ENCODE results near the gene NADK2. TPM values are rescaled to one million over a fixed set of nuclear protein-coding genes. Genes with fewer than 3 reads are reported as not detected.
"Not testable (repeated sequence)": the region's sequence is repeated elsewhere in the genome, so short reads cannot be mapped to it uniquely, and the experiment has no call there.

The NADK2 gene
- total RNA-seq, 1 experiment from 2014 or later: 21.2 TPM

DNA sequence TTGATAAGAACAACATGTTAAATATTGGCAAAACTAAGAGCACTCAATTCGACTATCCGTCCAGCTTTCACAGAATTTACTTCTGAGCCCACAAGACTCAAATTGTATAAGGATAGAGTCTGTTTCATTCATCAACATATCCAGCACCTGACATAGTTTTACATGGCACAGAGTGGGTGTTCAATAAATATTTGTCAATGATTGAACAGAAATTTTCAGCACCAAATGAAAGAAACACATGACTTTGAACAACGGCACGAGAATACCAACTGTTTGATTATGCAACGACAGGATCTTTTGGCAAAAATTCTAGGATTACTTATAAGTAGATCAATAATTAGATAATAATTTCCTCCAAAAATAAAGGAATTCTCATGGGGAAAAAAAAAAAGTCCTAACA lies 48.0 kb downstream of the NADK2 start:
- ChIA-PET CTCF (no interaction called here), RAD21 (ENCODE audit: low non-redundant PET in 1 of 2, low total read pairs in 2 of 2, uncharacterized antibody in 2 of 2, unreplicated experiment in 2 of 2) (no interaction called here), POLR2A (no interaction called here)
- ATAC-seq (no peak), DNase-seq (ENCODE audit: low read depth, low spot score) (no peak)
- Histone ChIP-seq H4K20me1 (ENCODE audit: insufficient read depth) (no peaks in the 10 kb centered on the region), H3K9ac (ENCODE audit: low read length) (no peak overlapping the region), H3K27me3 (ENCODE audit: insufficient read depth, low read length) (no peaks in the 10 kb centered on the region), H3K9me2 (ENCODE audit: insufficient read depth) (no peaks in the 10 kb centered on the region), H3K79me2 (ENCODE audit: insufficient read depth, low read length) (no peaks in the 10 kb centered on the region), H3K4me2 (ENCODE audit: low read length) (no peak overlapping the region), H3K27ac (ENCODE audit: low read depth, low read length) (no peak overlapping the region), H3K36me3 (ENCODE audit: control insufficient read depth in 1 of 2, insufficient read depth in 2 of 2, low read length in 2 of 2) (no peaks in the 10 kb centered on the region; a peak in 1 of 4 replicates), H3K4me1 (ENCODE audit: control insufficient read depth in 1 of 2, insufficient read depth in 2 of 2, low read length in 2 of 2) (no peaks in the 10 kb centered on the region), H3K4me3 (replicated peaks in 1 of 2; ENCODE audit: low read depth in 1 of 2, low read length in 2 of 2) (no peak overlapping the region), H2AFZ (ENCODE audit: low read depth, low read length, poor library complexity, severe bottlenecking) (no peak overlapping the region), H3K9me3 (ENCODE audit: control insufficient read depth in 1 of 2, insufficient read depth in 1 of 2, low read depth in 1 of 2, low read length in 2 of 2) (no peaks in the 10 kb centered on the region)
- intact Hi-C loops (cut with micrococcal nuclease): no loop called here
- TF ChIP-seq, protein P1, sequence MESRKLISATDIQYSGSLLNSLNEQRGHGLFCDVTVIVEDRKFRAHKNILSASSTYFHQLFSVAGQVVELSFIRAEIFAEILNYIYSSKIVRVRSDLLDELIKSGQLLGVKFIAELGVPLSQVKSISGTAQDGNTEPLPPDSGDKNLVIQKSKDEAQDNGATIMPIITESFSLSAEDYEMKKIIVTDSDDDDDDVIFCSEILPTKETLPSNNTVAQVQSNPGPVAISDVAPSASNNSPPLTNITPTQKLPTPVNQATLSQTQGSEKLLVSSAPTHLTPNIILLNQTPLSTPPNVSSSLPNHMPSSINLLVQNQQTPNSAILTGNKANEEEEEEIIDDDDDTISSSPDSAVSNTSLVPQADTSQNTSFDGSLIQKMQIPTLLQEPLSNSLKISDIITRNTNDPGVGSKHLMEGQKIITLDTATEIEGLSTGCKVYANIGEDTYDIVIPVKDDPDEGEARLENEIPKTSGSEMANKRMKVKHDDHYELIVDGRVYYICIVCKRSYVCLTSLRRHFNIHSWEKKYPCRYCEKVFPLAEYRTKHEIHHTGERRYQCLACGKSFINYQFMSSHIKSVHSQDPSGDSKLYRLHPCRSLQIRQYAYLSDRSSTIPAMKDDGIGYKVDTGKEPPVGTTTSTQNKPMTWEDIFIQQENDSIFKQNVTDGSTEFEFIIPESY (IDR thresholded peaks at IDR 0.05; ENCODE audit: extremely low read depth, insufficient replicate concordance, low read length): no peak
- TF ChIP-seq FOSL1 (IDR thresholded peaks at IDR 0.05; ENCODE audit: low read depth): no peak
- TSS peak; percentile 40 for BruUV-seq (replicated peaks)

GRCh38 chr5:36184408-36184807 lies 57.3 kb downstream of the NADK2 start:
- intact Hi-C loops (cut with micrococcal nuclease): not testable (repeated sequence)

More at GRCh38 chr5:36184408-36184807, 57.3 kb downstream of the NADK2 start:
- H3K27me3 ChIP-seq (ENCODE audit: insufficient read depth, low read length); H3K36me3 ChIP-seq (ENCODE audit: control insufficient read depth in 1 of 2, insufficient read depth in 2 of 2, low read length in 2 of 2); H3K27ac ChIP-seq (ENCODE audit: low read depth, low read length); DNase-seq (ENCODE audit: low read depth, low spot score); H3K9ac ChIP-seq (ENCODE audit: low read length); ATAC-seq; H2AFZ ChIP-seq (ENCODE audit: low read depth, low read length, poor library complexity, severe bottlenecking); H3K4me1 ChIP-seq (ENCODE audit: control insufficient read depth in 1 of 2, insufficient read depth in 2 of 2, low read length in 2 of 2); H3K79me2 ChIP-seq (ENCODE audit: insufficient read depth, low read length); H3K4me3 ChIP-seq (replicated peaks in 1 of 2; ENCODE audit: low read depth in 1 of 2, low read length in 2 of 2); POLR2A ChIA-PET; RAD21 ChIA-PET (ENCODE audit: low non-redundant PET in 1 of 2, low total read pairs in 2 of 2, uncharacterized antibody in 2 of 2, unreplicated experiment in 2 of 2); H4K20me1 ChIP-seq (ENCODE audit: insufficient read depth); BruUV-seq (replicated peaks); H3K9me3 ChIP-seq (ENCODE audit: control insufficient read depth in 1 of 2, insufficient read depth in 1 of 2, low read depth in 1 of 2, low read length in 2 of 2); H3K9me2 ChIP-seq (ENCODE audit: insufficient read depth); CTCF ChIA-PET; H3K4me2 ChIP-seq (ENCODE audit: low read length): not testable (repeated sequence)

Data from HCT116 (cell line).